ENCODE data around the gene ADD3. TPM values are rescaled to one million over a fixed set of nuclear protein-coding genes. Genes with fewer than 3 reads are reported as not detected.

ADD3 gene
- total and polyA plus RNA-seq, 10 of the 15 experiments (the other 5 are each of a cell fraction or from before 2014, with no cell fraction given): 27.3 to 129 (median 67.8) TPM

DNA sequence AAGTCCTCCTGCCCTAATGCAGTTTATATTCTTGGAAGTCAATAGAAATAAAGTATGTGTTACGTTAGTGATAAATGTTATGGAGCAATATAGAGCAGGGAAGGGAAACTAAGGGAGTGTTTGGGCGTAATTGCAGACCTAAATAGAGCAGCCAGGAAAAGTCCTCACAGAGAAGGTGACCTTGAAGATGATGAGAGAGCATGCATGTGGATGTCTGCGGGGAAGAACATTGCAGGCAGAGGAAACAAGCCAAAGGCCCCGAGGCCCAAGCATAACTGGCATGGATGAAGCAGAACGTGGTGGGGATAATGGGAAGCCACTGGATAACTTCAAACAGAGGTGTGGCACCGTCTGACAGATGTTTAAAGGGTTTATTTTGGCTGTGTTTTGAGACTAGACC lies 12.5 kb downstream of the ADD3 start:
- no peaks in the 10 kb centered on the region for H4K20me1 ChIP-seq (ENCODE audit: control insufficient read depth, insufficient read depth)
- H3K4me3 ChIP-seq: no peak overlapping the region
- SMC1A ChIA-PET (ENCODE audit: uncharacterized antibody, unreplicated experiment): interaction anchor here (2.0 kb wide), 1 partner anchor 11 kb away, joined by 10 read pairs; no protein-coding TSS in a partner anchor
- H3K27ac ChIP-seq (ENCODE audit: control insufficient read depth, insufficient read depth): no peak overlapping the region
- no peak for TF ChIP-seq FOS (IDR thresholded peaks at IDR 0.05; ENCODE audit: borderline replicate concordance, extremely low read depth, insufficient read length)
- no peak for TF ChIP-seq ZZZ3 (IDR thresholded peaks at IDR 0.05; ENCODE audit: control insufficient read depth, insufficient read length, low read depth)
- TF ChIP-seq WRNIP1 (IDR thresholded peaks at IDR 0.05; ENCODE audit: borderline replicate concordance, low read depth, low read length): no peak
- TF ChIP-seq LARP7 (IDR thresholded peaks at IDR 0.05): no peak
- TF ChIP-seq CHD1 (IDR thresholded peaks at IDR 0.05; ENCODE audit: low read depth, low read length): no peak
- TF ChIP-seq, protein P1, sequence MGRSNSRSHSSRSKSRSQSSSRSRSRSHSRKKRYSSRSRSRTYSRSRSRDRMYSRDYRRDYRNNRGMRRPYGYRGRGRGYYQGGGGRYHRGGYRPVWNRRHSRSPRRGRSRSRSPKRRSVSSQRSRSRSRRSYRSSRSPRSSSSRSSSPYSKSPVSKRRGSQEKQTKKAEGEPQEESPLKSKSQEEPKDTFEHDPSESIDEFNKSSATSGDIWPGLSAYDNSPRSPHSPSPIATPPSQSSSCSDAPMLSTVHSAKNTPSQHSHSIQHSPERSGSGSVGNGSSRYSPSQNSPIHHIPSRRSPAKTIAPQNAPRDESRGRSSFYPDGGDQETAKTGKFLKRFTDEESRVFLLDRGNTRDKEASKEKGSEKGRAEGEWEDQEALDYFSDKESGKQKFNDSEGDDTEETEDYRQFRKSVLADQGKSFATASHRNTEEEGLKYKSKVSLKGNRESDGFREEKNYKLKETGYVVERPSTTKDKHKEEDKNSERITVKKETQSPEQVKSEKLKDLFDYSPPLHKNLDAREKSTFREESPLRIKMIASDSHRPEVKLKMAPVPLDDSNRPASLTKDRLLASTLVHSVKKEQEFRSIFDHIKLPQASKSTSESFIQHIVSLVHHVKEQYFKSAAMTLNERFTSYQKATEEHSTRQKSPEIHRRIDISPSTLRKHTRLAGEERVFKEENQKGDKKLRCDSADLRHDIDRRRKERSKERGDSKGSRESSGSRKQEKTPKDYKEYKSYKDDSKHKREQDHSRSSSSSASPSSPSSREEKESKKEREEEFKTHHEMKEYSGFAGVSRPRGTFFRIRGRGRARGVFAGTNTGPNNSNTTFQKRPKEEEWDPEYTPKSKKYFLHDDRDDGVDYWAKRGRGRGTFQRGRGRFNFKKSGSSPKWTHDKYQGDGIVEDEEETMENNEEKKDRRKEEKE (IDR thresholded peaks at IDR 0.05): no peak
- H3K27me3 ChIP-seq (replicated peaks in 1 of 2; ENCODE audit: control insufficient read depth in 2 of 2, insufficient read depth in 2 of 2, low read length in 1 of 2): no peaks in the 10 kb centered on the region
- no peak overlapping the region for H3K4me2 ChIP-seq (ENCODE audit: control insufficient read depth, insufficient read depth)
- POLR2A ChIA-PET: no interaction called here
- no peak for DNase-seq (ENCODE audit: low read depth, low spot score)
- no TSS peak for BruUV-seq (replicated peaks)
- RAD21 ChIA-PET (ENCODE audit: unreplicated experiment): no interaction called here
- H3K4me1 ChIP-seq (ENCODE audit: control insufficient read depth, insufficient read depth, low read length): peaks cover 8% of the 10 kb centered on the region
- FAIRE-seq: no peak
- no peaks in the 10 kb centered on the region for H3K36me3 ChIP-seq (ENCODE audit: control insufficient read depth in 2 of 2, insufficient read depth in 2 of 2, low read length in 1 of 2)
- CTCF ChIA-PET: interaction anchor here (1.2 kb wide), 1 partner anchor 15 kb away, joined by 3 read pairs; no protein-coding TSS in a partner anchor
- H3K79me2 ChIP-seq (ENCODE audit: control insufficient read depth, insufficient read depth, low read length): peaks cover 18% of the 10 kb centered on the region
- H2AFZ ChIP-seq (ENCODE audit: control insufficient read depth, low read depth, low read length): no peak overlapping the region
- H3K9me3 ChIP-seq (replicated peaks; ENCODE audit: control insufficient read depth, insufficient read depth, low read length): no peaks in the 10 kb centered on the region
- 74% methylated on average over 6 of the region's 6 CpGs for WGBS (ENCODE audit: insufficient coverage, insufficient replicate concordance, low lambda C conversion rate, missing lambda C conversion rate)
- in situ Hi-C loops (cut with MboI) (no loop called here), intact Hi-C loops (cut with micrococcal nuclease; ENCODE audit: unreplicated experiment) (no loop called here)
- no peak overlapping the region for H3K9ac ChIP-seq (ENCODE audit: control insufficient read depth, insufficient read depth, low read length)
- no peak for ATAC-seq

All from GM12878 (cell line).